Measurements from ENCODE around the gene DIAPH1.
A peak's percentile ranks its signal among the peaks of the same experiment; 100 is the strongest.

Gene DIAPH1

DNA sequence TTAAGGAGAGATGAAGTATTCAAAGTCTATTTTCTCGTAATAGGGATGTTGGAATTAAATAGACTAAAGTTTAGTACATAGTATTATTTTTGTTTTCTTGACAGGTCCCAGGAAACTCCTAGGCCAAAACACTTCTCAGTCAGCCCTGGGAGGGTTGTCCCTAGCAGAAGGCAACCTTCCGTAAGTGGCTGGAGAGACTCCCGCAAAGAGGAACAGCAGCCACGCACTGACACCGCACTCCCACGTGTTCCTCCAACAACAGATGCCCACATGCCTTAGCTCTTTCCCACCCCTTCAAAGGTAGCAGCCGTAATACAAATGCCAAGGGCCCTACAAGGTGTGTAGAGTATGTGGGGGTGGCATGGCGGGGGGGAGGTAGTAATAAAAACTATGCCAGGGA lies 101.5 kb downstream of the DIAPH1 start:
- no peak for DNase-seq

DNA sequence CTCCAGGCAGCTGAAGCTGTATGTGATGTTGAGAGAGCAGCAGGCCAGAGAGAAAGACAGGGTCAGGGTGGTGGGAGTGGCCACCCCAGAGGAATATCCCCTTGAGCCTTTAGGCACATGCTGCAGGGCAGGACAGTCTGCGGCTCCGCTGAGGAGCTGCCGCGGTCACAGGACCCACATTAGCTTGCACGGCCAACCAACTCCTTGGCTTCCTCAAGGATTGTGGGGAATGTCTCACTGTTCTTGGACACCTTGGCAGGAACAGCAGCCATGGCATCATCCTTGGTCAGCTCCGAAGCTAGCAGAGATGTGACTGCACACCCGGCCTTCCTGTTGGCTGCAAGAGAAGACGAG lies 102.2 kb downstream of the DIAPH1 start:
- no peak for DNase-seq

DNA sequence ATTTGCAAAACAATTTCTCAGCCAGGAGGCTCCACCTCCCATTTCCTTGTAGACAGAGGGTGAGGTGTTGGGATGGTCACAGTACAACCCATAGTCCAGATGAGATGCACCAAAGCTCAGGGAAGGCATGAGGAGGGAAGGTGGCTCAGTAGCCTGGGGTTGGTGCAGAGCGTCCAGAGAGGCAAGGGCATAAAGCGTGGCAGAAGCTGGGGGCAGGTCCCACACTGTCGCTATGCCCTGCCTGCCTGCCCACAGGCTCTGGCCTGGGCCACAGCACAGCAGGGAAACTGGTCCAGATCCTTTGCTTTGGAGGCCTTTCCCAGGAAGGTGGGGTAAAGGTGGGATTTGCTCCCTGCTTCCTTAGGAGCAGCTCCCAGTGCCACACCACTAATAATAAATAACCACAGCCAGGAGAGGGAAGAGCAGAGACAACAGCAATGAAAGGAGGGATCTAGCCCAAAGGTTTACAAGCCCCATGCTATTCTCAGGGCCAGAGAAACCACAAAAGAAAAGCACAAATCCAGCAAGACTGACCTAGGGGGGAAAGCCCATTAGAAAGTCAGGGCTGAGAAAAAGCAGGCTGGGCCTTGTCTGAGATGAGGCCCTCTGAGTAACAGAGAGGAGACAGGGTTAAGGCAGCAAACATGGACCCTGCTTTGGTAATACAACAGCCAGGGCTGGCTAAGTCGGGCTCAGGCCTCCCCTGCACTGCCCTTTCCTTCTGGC lies 102.7 kb downstream of the DIAPH1 start:
- DNase-seq: no peak

DNA sequence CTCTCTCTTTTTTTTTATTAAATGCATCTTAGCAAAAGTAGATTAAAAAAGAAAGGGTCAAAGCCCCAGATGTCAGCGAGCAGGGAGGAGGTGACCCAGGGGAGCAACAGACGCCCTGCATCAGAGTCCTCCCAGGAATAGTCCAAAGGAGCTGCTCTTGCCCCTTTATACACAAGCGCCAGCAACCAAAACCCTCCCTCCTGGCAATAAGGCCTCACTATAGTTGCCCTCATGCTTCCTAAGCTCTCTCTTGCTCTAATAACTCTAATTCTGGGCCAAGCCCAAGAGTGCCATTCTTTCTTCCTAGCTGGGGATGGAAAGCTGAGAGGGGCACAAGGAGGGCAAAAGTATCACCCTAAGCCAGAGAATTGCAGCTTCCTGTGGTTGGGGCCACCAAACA lies 103.7 kb downstream of the DIAPH1 start:
- DNase-seq: no peak

DNA sequence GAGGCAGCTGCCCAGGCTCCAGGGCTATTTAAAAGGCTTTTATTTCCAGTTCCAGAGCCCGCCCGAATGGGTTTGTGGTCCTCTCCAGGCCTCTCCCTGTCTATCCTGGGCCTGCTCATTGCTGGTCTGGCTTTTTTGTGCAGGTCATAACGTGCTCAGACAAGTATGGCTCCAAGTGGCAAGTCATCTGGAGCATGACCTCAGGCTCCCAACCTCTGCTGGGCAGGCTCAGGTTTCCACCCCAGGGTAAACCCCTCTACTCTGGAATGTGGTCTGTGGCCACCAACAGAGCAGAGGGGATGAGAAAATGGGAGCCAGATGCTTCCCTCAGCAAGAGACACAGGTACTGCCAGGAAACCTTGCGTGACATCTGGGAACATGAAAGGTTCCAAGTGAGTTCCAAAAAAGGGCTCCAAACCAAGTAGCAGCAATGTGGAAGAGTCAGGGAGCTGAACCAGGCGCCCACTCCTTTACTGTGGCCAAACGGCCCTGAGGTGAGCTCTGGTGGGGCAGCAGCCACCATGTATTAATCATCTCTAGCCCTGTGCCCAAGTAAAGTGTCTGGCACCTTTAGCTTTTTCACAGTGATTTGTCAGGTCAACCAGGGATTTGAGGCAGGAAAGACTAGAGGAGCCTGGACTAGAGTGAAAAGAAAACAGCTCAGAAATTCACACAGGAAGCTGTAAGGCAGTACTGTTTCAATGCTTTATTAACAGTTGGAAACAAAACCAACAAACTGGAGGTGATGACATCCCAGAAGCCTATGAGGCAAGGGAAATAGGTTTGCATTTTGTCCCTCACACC lies 104.3 kb downstream of the DIAPH1 start:
- no peak for DNase-seq

DNA sequence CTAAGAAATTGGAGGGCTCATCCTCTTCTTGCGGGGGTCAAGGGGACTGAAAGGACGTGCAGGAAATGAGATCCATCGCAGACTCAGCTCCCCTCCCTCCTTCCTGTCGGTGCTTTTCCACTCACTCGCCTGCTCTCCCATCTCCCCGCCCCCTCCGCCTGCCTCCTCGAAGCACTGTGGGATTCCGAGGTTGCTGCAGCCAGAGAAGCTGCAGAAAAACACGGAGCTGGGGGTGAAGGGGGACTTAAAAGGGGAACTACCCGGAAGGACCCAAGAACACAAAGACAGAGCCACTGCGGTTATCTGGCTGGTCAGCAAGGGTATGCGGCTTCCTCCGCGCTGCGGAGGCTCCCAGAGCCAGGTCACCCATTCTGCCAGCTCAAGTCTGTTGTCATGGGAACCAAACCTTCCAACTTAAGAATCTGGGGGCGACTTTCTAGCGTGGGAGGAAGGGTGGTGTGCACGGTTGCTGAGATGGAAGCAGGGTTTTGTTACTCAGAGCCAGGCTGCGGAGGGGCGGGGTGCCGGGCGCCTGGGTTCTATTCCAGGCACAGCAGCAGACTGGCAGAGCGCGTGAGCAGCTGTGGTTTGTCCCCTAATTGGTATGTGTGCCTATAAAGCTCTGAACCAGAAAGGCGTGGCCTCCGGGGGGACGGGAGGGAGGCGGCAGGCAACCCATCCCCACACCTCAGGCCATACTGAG lies 105.0 kb downstream of the DIAPH1 start:
- peak; percentile 54 for DNase-seq

DNA sequence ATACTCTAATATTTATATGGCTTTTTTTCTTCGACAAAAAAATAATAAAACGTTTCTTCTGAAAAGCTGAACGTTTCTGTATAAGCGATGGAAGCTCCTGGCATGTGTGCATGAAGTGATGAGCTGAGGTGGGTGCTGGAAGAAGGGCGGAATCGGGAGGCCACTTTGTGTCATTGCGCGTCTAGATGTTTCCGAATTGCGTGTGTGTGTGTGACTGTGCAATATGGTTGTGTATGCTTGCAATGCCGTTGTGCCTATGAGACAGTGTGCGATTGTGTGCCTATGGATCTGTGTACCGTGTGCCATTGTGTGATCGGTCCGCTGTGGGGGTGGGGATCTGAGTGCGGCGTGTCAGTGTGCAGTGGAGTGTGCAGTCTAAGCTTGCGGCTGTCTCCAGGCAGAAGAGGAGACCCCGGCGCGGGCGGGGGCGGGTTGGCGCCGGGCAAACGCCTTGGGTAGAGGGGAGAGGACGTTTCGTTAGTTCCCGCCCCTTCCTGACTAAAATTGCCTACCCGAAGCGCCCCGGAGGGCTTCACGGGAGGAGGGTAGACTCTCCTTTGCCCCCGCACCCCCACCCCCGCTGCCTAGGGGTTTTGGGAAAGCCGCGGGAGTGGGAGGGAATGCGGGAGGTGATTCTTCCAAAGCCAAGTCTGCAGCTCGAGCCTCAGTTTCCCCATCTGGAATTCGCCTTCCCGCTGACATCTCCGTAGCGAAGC lies 105.7 kb downstream of the DIAPH1 start:
- DNase-seq: peak; percentile 56

DNA sequence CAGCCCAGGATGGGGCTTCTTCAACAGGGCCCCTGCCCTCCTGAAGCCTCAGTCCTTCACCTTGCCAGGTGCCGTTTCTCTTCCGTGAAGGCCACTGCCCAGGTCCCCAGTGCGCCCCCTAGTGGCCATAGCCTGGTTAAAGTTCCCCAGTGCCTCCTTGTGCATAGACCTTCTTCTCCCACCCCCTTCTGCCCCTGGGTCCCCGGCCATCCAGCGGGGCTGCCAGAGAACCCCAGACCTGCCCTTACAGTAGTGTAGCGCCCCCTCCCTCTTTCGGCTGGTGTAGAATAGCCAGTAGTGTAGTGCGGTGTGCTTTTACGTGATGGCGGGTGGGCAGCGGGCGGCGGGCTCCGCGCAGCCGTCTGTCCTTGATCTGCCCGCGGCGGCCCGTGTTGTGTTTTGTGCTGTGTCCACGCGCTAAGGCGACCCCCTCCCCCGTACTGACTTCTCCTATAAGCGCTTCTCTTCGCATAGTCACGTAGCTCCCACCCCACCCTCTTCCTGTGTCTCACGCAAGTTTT lies 106.3 kb downstream of the DIAPH1 start:
- DNase-seq: peak; percentile 45

DNA sequence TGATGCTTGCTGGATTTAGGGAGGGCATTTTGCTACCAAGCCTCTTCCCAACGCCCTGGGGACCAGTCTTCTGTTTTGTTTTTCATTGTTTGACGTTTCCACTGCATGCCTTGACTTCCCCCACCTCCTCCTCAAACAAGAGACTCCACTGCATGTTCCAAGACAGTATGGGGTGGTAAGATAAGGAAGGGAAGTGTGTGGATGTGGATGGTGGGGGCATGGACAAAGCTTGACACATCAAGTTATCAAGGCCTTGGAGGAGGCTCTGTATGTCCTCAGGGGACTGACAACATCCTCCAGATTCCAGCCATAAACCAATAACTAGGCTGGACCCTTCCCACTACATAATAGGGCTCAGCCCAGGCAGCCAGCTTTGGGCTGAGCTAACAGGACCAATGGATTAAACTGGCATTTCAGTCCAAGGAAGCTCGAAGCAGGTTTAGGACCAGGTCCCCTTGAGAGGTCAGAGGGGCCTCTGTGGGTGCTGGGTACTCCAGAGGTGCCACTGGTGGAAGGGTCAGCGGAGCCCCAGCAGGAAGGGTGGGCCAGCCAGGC lies 107.0 kb downstream of the DIAPH1 start:
- no peak for DNase-seq

DNA sequence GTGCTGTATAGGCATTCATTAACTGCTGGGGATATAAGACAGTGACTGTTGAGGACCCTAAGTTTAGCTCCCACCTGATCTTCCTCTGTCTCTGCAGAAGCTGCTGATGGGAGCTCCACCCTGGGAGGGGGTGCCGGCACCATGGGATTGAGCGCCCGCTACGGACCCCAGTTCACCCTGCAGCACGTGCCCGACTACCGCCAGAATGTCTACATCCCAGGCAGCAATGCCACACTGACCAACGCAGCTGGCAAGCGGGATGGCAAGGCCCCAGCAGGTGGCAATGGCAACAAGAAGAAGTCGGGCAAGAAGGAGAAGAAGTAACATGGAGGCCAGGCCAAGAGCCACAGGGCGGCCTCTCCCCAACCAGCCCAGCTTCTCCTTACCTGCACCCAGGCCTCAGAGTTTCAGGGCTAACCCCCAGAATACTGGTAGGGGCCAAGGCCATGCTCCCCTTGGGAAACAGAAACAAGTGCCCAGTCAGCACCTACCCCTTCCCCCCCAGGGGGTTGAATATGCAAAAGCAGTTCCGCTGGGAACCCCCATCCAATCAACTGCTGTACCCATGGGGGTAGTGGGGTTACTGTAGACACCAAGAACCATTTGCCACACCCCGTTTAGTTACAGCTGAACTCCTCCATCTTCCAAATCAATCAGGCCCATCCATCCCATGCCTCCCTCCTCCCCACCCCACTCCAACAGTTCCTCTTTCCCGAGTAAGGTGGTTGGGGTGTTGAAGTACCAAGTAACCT lies 107.8 kb downstream of the DIAPH1 start:
- DNase-seq: no peak

DNA sequence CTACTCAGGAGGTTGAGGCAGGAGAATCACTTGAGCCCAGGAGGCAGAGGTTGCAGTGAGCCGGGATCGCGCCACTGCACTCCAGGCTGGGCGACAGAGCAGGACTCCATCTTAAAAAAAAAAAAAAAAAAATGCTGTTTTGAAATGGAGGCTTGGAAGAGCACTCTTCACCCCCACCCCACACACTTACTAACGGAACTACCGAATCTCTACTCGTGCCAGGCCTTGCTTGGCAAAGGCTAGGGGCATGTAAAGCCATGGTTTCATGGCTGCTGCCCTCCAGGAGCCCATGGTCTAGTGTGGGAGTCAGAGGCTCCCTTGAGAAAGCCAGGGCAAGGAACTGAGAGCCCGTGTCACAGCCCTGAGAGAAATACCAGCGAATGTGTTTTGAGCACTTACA lies 108.6 kb downstream of the DIAPH1 start:
- no peak for DNase-seq

DNA sequence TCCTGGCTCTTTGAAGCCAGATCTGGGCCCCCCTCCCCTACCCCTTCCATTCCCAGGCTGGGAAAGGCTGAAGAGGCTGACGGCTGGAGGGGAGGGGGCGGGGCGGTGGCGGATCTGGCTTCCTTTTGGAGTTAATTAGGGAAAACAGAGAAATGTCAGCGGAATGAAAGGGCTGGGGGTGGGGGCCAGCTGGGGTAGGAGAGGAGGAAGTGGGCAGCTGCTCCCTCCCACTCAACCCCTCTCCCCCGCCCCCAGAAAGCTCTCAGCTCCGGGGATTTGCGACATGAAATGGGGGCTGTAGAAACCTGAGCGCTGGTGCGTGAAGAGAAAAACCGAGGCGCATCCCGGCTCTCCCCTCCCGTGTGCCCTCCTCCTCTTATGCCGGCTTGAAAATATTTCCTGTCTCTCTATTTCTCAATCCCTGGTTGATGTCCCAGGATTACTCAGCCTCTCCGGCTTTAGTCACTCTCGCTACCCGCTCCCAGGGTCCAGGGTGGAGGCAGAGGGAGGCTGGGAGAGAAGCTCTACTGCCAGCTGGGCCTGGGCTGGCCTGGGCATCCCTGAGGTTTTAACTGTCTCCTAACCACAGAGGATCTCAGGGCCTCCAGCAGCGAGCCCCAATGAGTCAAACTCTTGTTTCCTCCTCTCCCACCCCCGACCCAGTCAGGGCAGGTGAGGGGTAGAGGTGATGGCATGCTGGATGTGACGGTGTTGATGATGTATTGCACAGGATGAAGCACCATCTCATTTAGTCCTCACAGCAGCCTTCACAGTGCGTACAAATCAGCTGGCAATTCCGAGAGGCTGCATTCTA lies 109.8 kb downstream of the DIAPH1 start:
- DNase-seq: peak; percentile 12

DNA sequence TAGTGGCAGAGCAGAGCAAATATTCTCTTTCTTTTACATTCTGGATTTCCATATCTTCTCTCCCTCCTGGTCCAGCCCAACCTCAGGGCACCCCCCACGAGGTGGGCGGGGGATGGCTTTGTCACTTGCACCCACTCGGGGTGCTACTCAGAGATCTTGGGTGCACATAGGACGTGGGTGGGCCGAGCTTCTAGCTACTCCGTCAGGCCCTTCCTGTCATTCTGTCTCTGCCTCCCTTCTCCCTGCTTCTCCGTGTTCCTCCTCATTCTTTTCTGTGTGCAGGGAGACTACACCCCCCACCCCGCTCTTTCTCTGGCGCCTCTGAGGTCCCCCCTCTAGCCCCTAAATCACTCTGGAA lies 110.4 kb downstream of the DIAPH1 start:
- DNase-seq: no peak

DNA sequence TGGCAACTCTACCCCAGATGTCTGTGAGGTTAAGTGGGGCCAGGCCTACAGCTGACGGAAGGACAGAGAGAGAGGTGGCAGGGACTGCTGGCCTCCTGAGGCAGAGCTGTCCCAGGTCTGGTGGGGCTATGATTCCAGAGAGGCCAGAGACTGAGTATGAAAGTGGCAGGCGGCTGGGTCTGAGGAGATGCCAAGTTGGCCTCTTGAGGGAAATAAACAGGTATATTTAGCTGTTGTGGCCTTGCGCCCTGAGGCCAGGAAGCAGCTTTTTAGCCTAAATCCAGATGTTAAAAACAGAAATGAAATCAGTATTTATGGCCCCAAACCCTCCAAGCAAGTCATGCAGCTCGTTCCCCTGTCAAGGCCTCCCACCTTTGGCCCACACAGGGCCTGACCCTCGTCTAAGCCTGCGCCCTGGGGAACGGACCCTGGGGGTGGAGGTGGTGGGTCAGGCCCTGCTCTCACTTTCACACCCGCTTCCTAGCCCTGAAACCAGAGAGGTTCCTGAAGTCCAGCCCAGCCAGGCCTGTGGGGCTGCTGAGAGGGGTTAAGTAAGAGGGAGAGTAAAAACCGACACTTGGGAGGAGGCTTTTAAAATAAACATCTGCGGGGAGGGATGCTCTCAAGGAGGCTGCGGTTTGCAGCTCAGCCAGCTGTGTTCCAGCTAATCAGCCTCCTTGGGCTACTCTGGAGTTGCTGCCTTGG lies 111.3 kb downstream of the DIAPH1 start:
- no peak for DNase-seq

DNA sequence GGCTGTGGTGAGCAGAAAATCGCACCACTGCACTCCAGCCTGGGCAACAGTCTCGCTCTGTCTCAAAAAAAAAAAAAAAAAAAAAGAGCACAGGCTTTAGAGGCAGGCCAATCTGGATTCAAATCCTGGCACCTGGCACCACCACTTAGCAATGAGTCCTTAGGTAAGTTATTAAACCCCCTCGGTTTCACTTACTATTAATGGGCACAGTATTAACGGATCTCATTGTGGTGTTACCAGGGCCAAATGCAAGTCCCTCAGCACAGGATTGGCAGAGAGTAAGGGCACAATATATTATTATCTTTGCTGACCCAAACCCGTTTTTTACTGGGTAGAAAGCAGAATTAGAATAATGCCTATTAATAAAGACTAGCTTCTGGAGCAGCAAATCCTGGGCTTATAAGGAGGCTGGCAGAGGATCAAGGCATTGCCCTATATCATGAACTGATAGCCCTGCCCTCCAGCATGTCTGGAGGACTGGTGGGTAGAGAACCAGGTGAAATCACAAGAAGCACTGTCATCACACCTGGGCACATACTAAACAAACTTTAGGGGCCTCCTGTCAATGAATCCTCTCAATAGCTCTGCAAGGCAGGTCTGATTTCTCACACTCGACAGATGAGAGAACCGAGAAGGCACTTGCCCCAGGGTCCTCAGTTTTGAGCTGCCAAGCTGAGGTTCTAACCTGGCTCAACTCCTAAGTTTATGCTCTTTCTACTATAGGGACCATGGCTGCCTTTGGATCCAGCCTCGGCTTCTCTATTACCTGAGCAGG lies 112.2 kb downstream of the DIAPH1 start:
- no peak for DNase-seq

DNA sequence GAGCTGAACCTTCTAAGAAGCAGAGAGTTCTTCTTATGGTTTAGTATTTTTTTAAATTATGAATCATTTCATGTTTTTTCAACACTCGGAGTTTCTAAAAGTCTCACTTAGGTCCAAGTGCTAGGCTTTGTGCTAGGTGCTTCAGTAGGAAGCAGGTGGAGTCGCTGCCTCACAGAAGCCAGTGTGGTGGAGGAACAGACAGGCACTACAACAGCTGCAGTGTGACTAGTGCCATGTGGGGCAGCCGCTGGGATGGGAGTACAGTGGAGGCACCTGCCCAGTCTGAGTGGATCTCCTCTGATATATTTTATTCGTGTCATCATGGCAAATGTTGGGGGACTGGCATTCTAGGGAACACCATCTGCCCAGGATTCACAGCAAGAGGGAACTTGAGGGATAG lies 114.6 kb downstream of the DIAPH1 start:
- DNase-seq: no peak

DNA sequence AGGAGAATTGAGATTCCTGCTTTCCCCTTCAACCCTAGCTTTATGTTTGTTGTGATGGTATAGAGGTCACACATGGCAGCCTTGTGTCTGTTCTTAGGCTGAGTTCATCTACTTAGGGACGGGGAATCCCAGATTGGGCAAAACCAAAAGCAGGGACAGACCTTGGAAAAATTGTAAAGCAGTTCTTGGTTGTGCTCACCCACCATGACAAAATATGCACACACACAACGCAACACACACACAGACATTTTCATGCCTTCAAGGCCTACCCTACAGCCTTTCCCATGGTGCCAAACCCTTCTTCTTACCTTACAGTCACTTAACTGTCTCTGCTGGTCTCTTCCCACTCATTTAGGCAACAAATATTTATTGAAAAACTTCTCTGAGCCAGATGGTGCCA lies 115.1 kb downstream of the DIAPH1 start:
- no peak for DNase-seq

DNA sequence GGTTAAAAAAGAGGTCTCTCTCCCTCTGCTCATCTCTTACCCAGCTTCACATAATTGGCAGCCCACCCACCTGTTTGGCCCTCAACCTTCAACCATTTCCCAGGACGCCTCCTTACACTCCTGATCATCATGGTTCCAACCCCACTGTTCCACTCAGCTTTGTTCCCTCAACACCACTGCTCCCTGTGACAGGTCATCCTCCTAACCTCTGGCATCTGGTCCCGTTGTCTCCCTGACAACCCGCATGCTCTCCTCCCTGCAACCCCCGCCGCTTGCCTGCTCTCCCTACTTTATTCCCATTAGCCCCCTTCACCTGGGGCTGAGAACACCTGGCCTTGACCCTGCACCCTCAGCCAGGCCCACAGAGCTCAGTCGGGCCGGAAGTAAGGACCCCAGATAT lies 117.0 kb downstream of the DIAPH1 start:
- DNase-seq: no peak

DNA sequence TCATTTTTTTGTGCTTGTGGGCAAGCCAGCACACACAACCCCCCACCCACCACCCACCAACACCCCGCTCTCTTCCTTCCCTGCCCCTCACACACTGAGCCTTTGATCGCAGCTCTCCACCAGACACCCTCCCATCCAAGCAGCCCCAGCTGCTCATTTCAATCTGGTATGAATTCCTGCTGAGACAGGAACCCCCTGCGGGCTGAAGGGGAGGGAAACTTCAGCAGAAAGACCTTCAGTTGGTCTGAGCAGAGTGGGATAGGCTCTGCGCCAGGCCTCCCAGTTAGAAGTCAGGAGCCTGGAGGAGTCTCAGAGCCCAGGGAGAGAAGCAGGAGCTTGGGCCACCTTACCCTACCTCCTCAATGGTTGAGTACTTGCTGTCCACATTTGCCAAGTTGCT lies 122.8 kb downstream of the DIAPH1 start:
- DNase-seq: no peak

DNA sequence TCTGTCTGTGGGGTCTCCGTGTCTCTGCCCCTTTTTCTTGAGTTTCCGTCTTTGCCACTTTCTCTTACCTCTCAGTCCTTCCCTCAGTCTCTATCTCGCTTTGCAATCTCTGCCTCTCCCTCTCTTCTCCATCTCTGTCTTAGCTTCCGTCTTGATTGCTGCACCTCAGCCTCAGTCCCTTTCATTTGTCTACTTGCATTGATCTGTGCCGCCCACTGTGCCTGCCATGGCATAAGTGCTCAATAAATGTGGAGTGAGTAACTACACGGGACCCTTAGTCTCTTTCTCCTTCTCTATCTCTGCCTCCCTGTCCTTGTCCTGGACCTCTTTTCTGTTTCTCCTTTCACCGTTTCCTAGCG lies 123.4 kb downstream of the DIAPH1 start:
- DNase-seq: no peak
